Fibroblast of lung (primary cell): ENCODE data around the gene CSNK2A1. TPM values are rescaled to one million over a fixed set of nuclear protein-coding genes. Genes with fewer than 3 reads are reported as not detected.

Experiments
- DNase-seq, 2 donors: peaks; one replicate each; pipeline versions ENCODE4 v3.0.0 to v3.0.0-alpha.2; 2010; ENCODE audit warnings: low read depth in 2 of 2
- H2AFZ ChIP-seq: 2 replicates; pipeline ENCODE4 v1.5.1; 2012; ENCODE audit warnings: low read length, control low read depth, inconsistent platforms
- H3K27ac ChIP-seq: 2 replicates; pipeline ENCODE4 v1.5.1; 2011; ENCODE audit warnings: low read length, control low read depth; ENCODE audit not compliant: insufficient read depth
- H3K27me3 ChIP-seq: 2 replicates; pipeline ENCODE4 v1.5.1; 2011; ENCODE audit warnings: mild to moderate bottlenecking, low read length; ENCODE audit not compliant: control insufficient read depth, insufficient read depth
- H3K36me3 ChIP-seq: 2 replicates; pipeline ENCODE4 v1.5.1; 2011; ENCODE audit warnings: low read length; ENCODE audit not compliant: control insufficient read depth, insufficient read depth
- H3K4me1 ChIP-seq: 2 replicates; pipeline ENCODE4 v1.5.1; 2011; ENCODE audit warnings: low read length; ENCODE audit not compliant: control insufficient read depth, insufficient read depth; ENCODE audit errors: extremely low read depth
- H3K4me2 ChIP-seq: 2 replicates; pipeline ENCODE4 v1.5.1; 2011; ENCODE audit warnings: low read length, control low read depth; ENCODE audit not compliant: insufficient read depth; ENCODE audit errors: extremely low read depth
- H3K4me3 ChIP-seq, 4 experiments: fragments of 200-600 bp in 1 of 4; sonication (generic) in 1 of 4; replicated peaks in 1 of 4; 2 replicates each; pipeline ENCODE4 v1.5.1; 2011 to 2016; ENCODE audit warnings: low read length in 4 of 4, low read depth in 3 of 4, mild to moderate bottlenecking in 3 of 4, control low read depth in 2 of 4, inconsistent platforms in 1 of 4, mixed read lengths in 1 of 4; ENCODE audit not compliant: insufficient read depth in 1 of 4; ENCODE audit errors: control extremely low read depth in 1 of 4
- H3K79me2 ChIP-seq: 2 replicates; pipeline ENCODE4 v1.5.1; 2012; ENCODE audit warnings: mild to moderate bottlenecking, low read length, inconsistent platforms; ENCODE audit not compliant: control insufficient read depth, insufficient read depth
- H3K9ac ChIP-seq: 2 replicates; pipeline ENCODE4 v1.5.1; 2011; ENCODE audit warnings: mild to moderate bottlenecking, low read length, control low read depth; ENCODE audit not compliant: insufficient read depth
- H3K9me3 ChIP-seq: 2 replicates; pipeline ENCODE4 v1.5.1; 2012; ENCODE audit warnings: low read depth, low read length; ENCODE audit not compliant: control insufficient read depth, insufficient read depth
- H4K20me1 ChIP-seq: 2 replicates; pipeline ENCODE4 v1.5.1; 2011; ENCODE audit warnings: low read length; ENCODE audit not compliant: control insufficient read depth, insufficient read depth; ENCODE audit errors: extremely low read depth
- CTCF ChIP-seq, 2 donors: IDR thresholded peaks in 1 of 2; conservative IDR thresholded peaks in 1 of 2; 1 replicate in 1 of 2; 2 replicates in 1 of 2; pipeline ENCODE4 v1.5.1; 2011 to 2012; ENCODE audit warnings: low read length in 2 of 2, control low read depth in 1 of 2, inconsistent platforms in 1 of 2, low read depth in 1 of 2, mild to moderate bottlenecking in 1 of 2
- EZH2 ChIP-seq: IDR thresholded peaks from 2 replicates; pipeline ENCODE4 v1.5.1; 2012; ENCODE audit warnings: low read length, control low read depth, mild to moderate bottlenecking; ENCODE audit errors: missing control alignments
- polyA plus RNA-seq, 2 donors: library from polyadenylated mRNA; depleted of rRNA in 1 of 2; stranded (reverse) in 1 of 2; unstranded in 1 of 2; fragments of >200 nt; gene quantifications; 2 replicates each; pipeline ENCODE4 v1.2.1, GENCODE V29; 2011 to 2012; ENCODE audit warnings: missing spikeins in 1 of 2
- total RNA-seq: library from RNA; depleted of rRNA; stranded (reverse); fragments of >200 nt; gene quantifications from 2 replicates; pipeline ENCODE4 v1.2.1, GENCODE V29; 2014

Gene CSNK2A1
- total and polyA plus RNA-seq, 2 donors (not counting 1 experiment from before 2014, with no cell fraction given) = 120 to 124 TPM

- Histone ChIP-seq H2AFZ (no peak overlapping the region), H3K79me2 (no peaks in the 10 kb centered on the region), H3K9ac (no peak overlapping the region), H3K4me1 (no peaks in the 10 kb centered on the region), H3K36me3 (peaks cover 11% of the 10 kb centered on the region), H4K20me1 (no peaks in the 10 kb centered on the region), H3K4me2 (no peak overlapping the region), H3K27me3 (no peaks in the 10 kb centered on the region), H3K9me3 (no peaks in the 10 kb centered on the region), H3K27ac (no peak overlapping the region), H3K4me3 (no peak overlapping the region)
- no peak for TF ChIP-seq CTCF (conservative IDR thresholded peaks at IDR 0.05 in 1 of 2, IDR thresholded peaks at IDR 0.05 in 1 of 2; ENCODE audit: low read depth in 1 of 2, low read length in 2 of 2)
- no peak for DNase-seq
These were observed 62.4 kb downstream of the CSNK2A1 start for GRCh38 chr20:481167-481566.

GRCh38 chr20:480044-480443, 63.5 kb downstream of the CSNK2A1 start:
- no peak for TF ChIP-seq CTCF (conservative IDR thresholded peaks at IDR 0.05 in 1 of 2, IDR thresholded peaks at IDR 0.05 in 1 of 2; ENCODE audit: low read depth in 1 of 2, low read length in 2 of 2)
- TF ChIP-seq EZH2 = no peak
- Histone ChIP-seq H3K4me1 (no peaks in the 10 kb centered on the region), H3K9me3 (no peaks in the 10 kb centered on the region), H3K4me3 (no peak overlapping the region), H3K4me2 (no peak overlapping the region), H3K9ac (no peak overlapping the region), H3K27ac (no peak overlapping the region), H3K27me3 (no peaks in the 10 kb centered on the region), H2AFZ (no peak overlapping the region), H3K79me2 (no peaks in the 10 kb centered on the region), H4K20me1 (no peaks in the 10 kb centered on the region), H3K36me3 (peaks cover 11% of the 10 kb centered on the region)
- DNase-seq = no peak

- H3K9ac ChIP-seq = no peak overlapping the region
- H3K9me3 ChIP-seq = no peaks in the 10 kb centered on the region
- peak; percentile 9 to 56 for DNase-seq
- no peaks in the 10 kb centered on the region for H3K4me1 ChIP-seq
- no peak overlapping the region for H3K4me2 ChIP-seq
- no peak for TF ChIP-seq CTCF (conservative IDR thresholded peaks at IDR 0.05 in 1 of 2, IDR thresholded peaks at IDR 0.05 in 1 of 2; ENCODE audit: low read depth in 1 of 2, low read length in 2 of 2)
- TF ChIP-seq EZH2 = no peak
- peaks cover 11% of the 10 kb centered on the region for H3K36me3 ChIP-seq
- no peaks in the 10 kb centered on the region for H3K79me2 ChIP-seq
- H3K27me3 ChIP-seq = no peaks in the 10 kb centered on the region
- H3K27ac ChIP-seq = no peak overlapping the region
- H2AFZ ChIP-seq = no peak overlapping the region
- H4K20me1 ChIP-seq = no peaks in the 10 kb centered on the region
- no peak overlapping the region for H3K4me3 ChIP-seq
These were observed 64.1 kb downstream of the CSNK2A1 start for GRCh38 chr20:479487-479886.
